ENCODE results near the gene CABP7.

The CABP7 gene

GRCh38 chr22:29726106-29726505 is 6.3 kb downstream of the CABP7 start:
- DNase-seq, result no peak

GRCh38 chr22:29726512-29727130 is 6.8 kb downstream of the CABP7 start:
- DNase-seq, result no peak

- DNase-seq, result no peak
These were observed 7.3 kb downstream of the CABP7 start for GRCh38 chr22:29727131-29727523.

- DNase-seq, result no peak
These were observed 9.4 kb downstream of the CABP7 start for GRCh38 chr22:29729161-29729560.

GRCh38 chr22:29731058-29731850 is 11.5 kb downstream of the CABP7 start:
- no peak for DNase-seq

GRCh38 chr22:29732883-29733282 is 13.1 kb downstream of the CABP7 start:
- DNase-seq, result no peak

GRCh38 chr22:29733362-29734201 is 13.8 kb downstream of the CABP7 start:
- no peak for DNase-seq

GRCh38 chr22:29734406-29734805 is 14.6 kb downstream of the CABP7 start:
- DNase-seq, result no peak

- no peak for DNase-seq
These were observed 15.0 kb downstream of the CABP7 start for GRCh38 chr22:29734838-29735237.

- no peak for DNase-seq
These were observed 15.6 kb downstream of the CABP7 start for GRCh38 chr22:29735416-29735815.

- DNase-seq, result no peak
These were observed 17.7 kb downstream of the CABP7 start for GRCh38 chr22:29737251-29738117.

- DNase-seq, result no peak
These were observed 18.5 kb downstream of the CABP7 start for GRCh38 chr22:29738118-29738815.

- no peak for DNase-seq
These were observed 19.6 kb downstream of the CABP7 start for GRCh38 chr22:29739346-29739875.

GRCh38 chr22:29740216-29740615 is 20.4 kb downstream of the CABP7 start:
- DNase-seq, result no peak

- DNase-seq, result no peak
These were observed 22.1 kb downstream of the CABP7 start for GRCh38 chr22:29741926-29742325.

- no peak for DNase-seq
These were observed 22.5 kb downstream of the CABP7 start for GRCh38 chr22:29742326-29742725.

- DNase-seq, result no peak
These were observed 25.1 kb downstream of the CABP7 start for GRCh38 chr22:29744902-29745301.

GRCh38 chr22:29747832-29748231 is 28.0 kb downstream of the CABP7 start:
- no peak for DNase-seq

GRCh38 chr22:29748248-29748893 is 28.6 kb downstream of the CABP7 start:
- no peak for DNase-seq

- no peak for DNase-seq
These were observed 30.2 kb downstream of the CABP7 start for GRCh38 chr22:29750029-29750428.
